Limb (tissue), 2 donors: ENCODE data around the gene APOBEC2.
A peak's percentile ranks its signal among the peaks of the same experiment; 100 is the strongest.

Experiments used
- DNase-seq, 2 donors: peaks; one replicate each; pipeline ENCODE4 v3.0.0-alpha.2; 2016; ENCODE audit errors: extremely low spot score in 2 of 2

The APOBEC2 gene

GRCh38 chr6:41083072-41083471 is 30.1 kb downstream of the APOBEC2 start:
- no peak for DNase-seq

GRCh38 chr6:41085182-41085581 is 32.2 kb downstream of the APOBEC2 start:
- no peak for DNase-seq

GRCh38 chr6:41088451-41088850 is 35.4 kb downstream of the APOBEC2 start:
- DNase-seq, result no peak

GRCh38 chr6:41090841-41091761 is 38.1 kb downstream of the APOBEC2 start:
- no peak for DNase-seq

GRCh38 chr6:41092421-41093140 is 39.6 kb downstream of the APOBEC2 start:
- DNase-seq, result peak in 1 of 2 donors; percentile 15

- DNase-seq, result no peak
Measured at GRCh38 chr6:41093729-41094128, 40.7 kb downstream of the APOBEC2 start.

GRCh38 chr6:41097467-41098090 is 44.6 kb downstream of the APOBEC2 start:
- peak in 1 of 2 donors; percentile 11 for DNase-seq

- no peak for DNase-seq
Measured at GRCh38 chr6:41098366-41098765, 45.4 kb downstream of the APOBEC2 start.

- DNase-seq, result peak in 1 of 2 donors; percentile 46
Measured at GRCh38 chr6:41100871-41101287, 47.9 kb downstream of the APOBEC2 start.

- no peak for DNase-seq
Measured at GRCh38 chr6:41103847-41104246, 50.8 kb downstream of the APOBEC2 start.

GRCh38 chr6:41111017-41111416 is 58.0 kb downstream of the APOBEC2 start:
- DNase-seq, result no peak
